Measurements from ENCODE around the gene KRTAP12-1. TPM values are rescaled to one million over a fixed set of nuclear protein-coding genes. Genes with fewer than 3 reads are reported as not detected.

KRTAP12-1 gene
- total RNA-seq, 1 experiment from 2014 or later = not detected

- H3K27me3 ChIP-seq (ENCODE audit: control insufficient read depth, insufficient read depth, low read length) = no peaks in the 10 kb centered on the region
- ChIA-PET POLR2A (no interaction called here), CTCF (no interaction called here)
- DNase-seq (ENCODE audit: low read depth, low spot score) (no peak), ATAC-seq (no peak)
- H3K4me1 ChIP-seq (ENCODE audit: control insufficient read depth, insufficient read depth, low read length) = no peaks in the 10 kb centered on the region
- in situ Hi-C loops (cut with HindIII; ENCODE audit: low pct_unique_long_range_greater_than_20kb, low sequenced_read_pairs) (no loop called here), intact Hi-C loops (cut with micrococcal nuclease; ENCODE audit: unreplicated experiment) (no loop called here)
- no TSS peak for BruUV-seq (replicated peaks)
- no peaks in the 10 kb centered on the region for H3K9me3 ChIP-seq (ENCODE audit: control insufficient read depth, insufficient read depth, low read depth, low read length)
- no peak within 1 kb of the TSS for H3K4me3 ChIP-seq (ENCODE audit: low read depth in 2 of 2, low read length in 2 of 2)
- no peaks in the 10 kb centered on the region for H3K36me3 ChIP-seq (ENCODE audit: control insufficient read depth, insufficient read depth, low read length)
- H3K27ac ChIP-seq (ENCODE audit: low read length) = no peak within 1 kb of the TSS
- TF ChIP-seq REST (IDR thresholded peaks at IDR 0.05; ENCODE audit: insufficient read depth in 1 of 2, low read depth in 2 of 2, low read length in 1 of 2) (no peak), POLR2AphosphoS5 (IDR thresholded peaks at IDR 0.05; ENCODE audit: low read depth, low read length) (no peak), SIN3A (IDR thresholded peaks at IDR 0.05; ENCODE audit: borderline replicate concordance, insufficient read depth, low read depth, low read length) (no peak), TCF7L2 (IDR thresholded peaks at IDR 0.05; ENCODE audit: low read depth, low read length) (no peak), CTCF (IDR thresholded peaks at IDR 0.05) (no peak)
These were observed 24.1 kb downstream of the KRTAP12-1 start, which contains the start of gene KRTAP12-3 for GRCh38 chr21:44657635-44658540. Gene KRTAP12-3, plus strand, starts transcription at chr21:44657932. Its CDS starts 48 bp downstream, at chr21:44657980.

GRCh38 chr21:44656868-44657267, 25.1 kb downstream of the KRTAP12-1 start:
- Histone ChIP-seq H3K36me3 (ENCODE audit: control insufficient read depth, insufficient read depth, low read length) (no peaks in the 10 kb centered on the region), H3K4me1 (ENCODE audit: control insufficient read depth, insufficient read depth, low read length) (no peaks in the 10 kb centered on the region), H3K27me3 (ENCODE audit: control insufficient read depth, insufficient read depth, low read length) (no peaks in the 10 kb centered on the region), H3K9me3 (ENCODE audit: control insufficient read depth, insufficient read depth, low read depth, low read length) (no peaks in the 10 kb centered on the region), H3K4me3 (ENCODE audit: low read depth in 2 of 2, low read length in 2 of 2) (no peak overlapping the region), H3K27ac (ENCODE audit: low read length) (no peak overlapping the region)
- CTCF ChIA-PET = no interaction called here
- BruUV-seq (replicated peaks) = no TSS peak
- DNase-seq (ENCODE audit: low read depth, low spot score) = no peak
- in situ Hi-C loops (cut with HindIII; ENCODE audit: low pct_unique_long_range_greater_than_20kb, low sequenced_read_pairs) (no loop called here), intact Hi-C loops (cut with micrococcal nuclease; ENCODE audit: unreplicated experiment) (no loop called here)
- POLR2A ChIA-PET = no interaction called here
- ATAC-seq = no peak
- TF ChIP-seq POLR2AphosphoS5 (IDR thresholded peaks at IDR 0.05; ENCODE audit: low read depth, low read length) (no peak), REST (IDR thresholded peaks at IDR 0.05; ENCODE audit: insufficient read depth in 1 of 2, low read depth in 2 of 2, low read length in 1 of 2) (no peak), SIN3A (IDR thresholded peaks at IDR 0.05; ENCODE audit: borderline replicate concordance, insufficient read depth, low read depth, low read length) (no peak), TCF7L2 (IDR thresholded peaks at IDR 0.05; ENCODE audit: low read depth, low read length) (no peak), CTCF (IDR thresholded peaks at IDR 0.05) (no peak)
